NK-92 treated with Interleukin-12 subunit alpha and Interleukin-12 subunit beta, amount 100 ng/mL, for 24 hours (cell line): ENCODE results near the gene AKT1S1.
A peak's percentile ranks its signal among the peaks of the same experiment; 100 is the strongest.

Source experiments
- DNase-seq: peaks from one replicate; lab custom pipeline; 2025; lab: John Stamatoyannopoulos, UW

The AKT1S1 gene

GRCh38 chr19:49853852-49854377 is 23.2 kb downstream of the AKT1S1 start:
- DNase-seq, result no peak

GRCh38 chr19:49852631-49853126 is 24.5 kb downstream of the AKT1S1 start:
- no peak for DNase-seq

DNA sequence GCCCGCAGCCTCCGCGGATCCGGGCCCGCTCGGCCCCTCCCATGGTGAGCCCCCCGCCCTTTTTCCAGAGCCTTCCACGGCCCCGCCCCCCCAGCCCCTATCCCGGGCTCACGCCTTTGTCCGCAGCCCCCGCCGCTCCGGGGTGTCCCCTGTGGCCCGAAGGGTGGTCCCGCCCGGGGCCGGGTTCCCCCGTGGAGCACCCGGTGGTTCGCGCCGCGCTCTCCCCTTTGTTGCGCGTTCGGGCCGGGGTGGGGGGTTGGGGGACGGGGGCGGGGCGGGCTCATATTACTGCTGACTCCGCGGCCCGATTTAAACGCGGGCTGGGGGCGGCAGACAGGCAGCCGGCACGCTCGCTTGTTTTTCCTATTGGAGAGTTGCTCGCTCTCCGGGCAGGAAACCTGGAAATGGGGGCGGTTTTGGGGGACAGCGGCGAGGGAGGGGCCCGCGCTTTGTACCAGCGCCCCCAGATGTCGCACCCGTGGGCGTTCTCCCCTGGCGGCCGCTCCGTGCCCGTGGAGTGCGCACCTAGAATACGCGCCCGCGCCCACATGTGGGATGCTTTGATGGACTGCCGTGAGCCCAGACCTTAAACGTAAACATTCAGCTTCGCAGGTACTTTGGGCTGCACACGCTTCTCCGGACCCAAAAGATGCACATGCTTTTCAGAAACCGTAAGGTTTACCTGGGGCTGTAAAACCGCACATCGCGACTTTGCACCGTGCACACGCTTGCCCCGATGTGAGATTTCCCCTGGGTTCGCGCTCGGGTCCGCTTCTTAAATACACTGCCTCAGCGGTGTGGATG is 25.5 kb downstream of the AKT1S1 start:
- DNase-seq, result no peak

DNA sequence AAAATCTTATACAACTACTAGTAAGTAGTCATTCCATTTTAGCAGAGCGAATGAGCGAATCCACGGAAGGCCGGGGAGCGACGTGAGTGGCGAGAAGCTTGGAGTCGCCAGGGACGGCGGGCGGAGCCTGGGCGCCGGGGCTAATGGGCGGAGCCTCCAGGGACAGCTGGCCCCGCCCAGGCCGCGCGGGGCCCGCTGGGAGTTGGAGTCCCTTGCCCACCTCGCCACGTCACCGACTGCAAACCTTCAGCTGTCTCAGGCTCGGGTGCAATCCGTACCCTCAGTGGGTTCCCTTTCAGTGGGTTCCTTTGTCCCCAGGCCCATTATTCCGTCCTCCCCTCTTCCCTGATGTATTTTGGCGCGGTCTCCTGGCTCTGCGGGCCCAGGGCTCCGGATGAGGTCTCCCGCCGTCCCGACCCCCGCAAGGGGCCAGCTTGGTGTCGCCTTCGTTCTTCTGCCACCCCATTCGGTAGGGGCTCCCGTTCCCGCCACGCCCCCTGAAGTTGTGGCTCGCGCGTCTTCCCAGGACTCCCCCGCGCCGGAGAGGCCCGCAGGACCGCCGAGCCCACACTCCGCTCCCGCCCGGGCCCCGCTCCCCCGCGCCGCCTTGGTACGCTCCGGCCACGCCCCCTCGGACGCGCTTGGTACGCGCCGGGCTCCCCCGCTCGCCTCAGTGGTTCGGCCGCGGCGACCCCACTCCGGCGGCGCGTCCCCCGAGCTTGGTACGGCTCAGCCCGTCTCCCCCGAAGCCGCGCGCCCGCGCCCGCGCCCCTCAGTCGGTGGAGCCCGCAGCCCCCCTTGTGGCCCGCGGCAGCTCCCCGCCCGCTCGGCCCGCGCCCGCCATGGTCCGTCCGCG is 26.4 kb downstream of the AKT1S1 start, which contains the start of gene PTOV1:
Gene PTOV1, plus strand, starts transcription at position 673 of the 856 bp plus-strand sequence.
- DNase-seq, result peak; percentile 41

GRCh38 chr19:49850221-49850486 is 27.0 kb downstream of the AKT1S1 start:
- DNase-seq, result no peak

DNA sequence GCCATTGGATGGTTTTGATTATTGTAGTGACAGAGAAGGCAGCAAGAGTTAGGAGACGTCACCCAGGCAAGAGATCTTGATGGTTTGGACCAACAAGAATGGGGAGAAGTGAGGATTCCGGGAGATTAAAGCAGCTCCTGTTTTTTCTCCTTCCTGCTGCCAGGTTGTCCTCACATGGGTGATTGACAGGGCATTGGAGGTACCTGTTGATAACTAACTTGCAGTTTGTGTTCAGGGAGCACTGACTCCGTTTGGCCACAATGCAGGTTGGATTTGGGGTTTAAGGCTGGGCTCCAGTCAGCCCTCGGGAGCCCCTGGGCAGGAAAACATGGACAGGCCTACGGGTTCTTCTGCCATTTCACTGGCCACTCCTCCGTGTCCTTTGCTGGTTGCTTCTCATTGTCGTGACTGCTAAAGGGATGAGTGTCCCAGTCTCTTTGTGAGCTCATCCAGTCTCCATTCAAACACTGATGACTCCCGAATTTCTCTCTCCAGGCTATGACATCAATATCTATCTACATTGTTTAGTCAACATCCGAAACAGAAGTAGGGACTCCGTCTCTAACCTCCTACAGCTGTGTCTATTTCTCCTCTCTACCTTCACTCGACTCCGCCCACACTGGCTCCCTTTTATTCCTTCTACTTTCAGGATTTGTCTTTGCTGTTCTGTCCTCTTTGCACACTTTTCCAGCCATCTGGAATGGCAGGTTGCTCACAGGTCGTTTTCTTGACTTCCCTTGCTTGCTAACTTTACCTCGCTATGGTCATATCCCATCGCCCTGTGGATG is 27.5 kb downstream of the AKT1S1 start:
- no peak for DNase-seq

GRCh38 chr19:49848938-49849337 is 28.2 kb downstream of the AKT1S1 start:
- no peak for DNase-seq

DNA sequence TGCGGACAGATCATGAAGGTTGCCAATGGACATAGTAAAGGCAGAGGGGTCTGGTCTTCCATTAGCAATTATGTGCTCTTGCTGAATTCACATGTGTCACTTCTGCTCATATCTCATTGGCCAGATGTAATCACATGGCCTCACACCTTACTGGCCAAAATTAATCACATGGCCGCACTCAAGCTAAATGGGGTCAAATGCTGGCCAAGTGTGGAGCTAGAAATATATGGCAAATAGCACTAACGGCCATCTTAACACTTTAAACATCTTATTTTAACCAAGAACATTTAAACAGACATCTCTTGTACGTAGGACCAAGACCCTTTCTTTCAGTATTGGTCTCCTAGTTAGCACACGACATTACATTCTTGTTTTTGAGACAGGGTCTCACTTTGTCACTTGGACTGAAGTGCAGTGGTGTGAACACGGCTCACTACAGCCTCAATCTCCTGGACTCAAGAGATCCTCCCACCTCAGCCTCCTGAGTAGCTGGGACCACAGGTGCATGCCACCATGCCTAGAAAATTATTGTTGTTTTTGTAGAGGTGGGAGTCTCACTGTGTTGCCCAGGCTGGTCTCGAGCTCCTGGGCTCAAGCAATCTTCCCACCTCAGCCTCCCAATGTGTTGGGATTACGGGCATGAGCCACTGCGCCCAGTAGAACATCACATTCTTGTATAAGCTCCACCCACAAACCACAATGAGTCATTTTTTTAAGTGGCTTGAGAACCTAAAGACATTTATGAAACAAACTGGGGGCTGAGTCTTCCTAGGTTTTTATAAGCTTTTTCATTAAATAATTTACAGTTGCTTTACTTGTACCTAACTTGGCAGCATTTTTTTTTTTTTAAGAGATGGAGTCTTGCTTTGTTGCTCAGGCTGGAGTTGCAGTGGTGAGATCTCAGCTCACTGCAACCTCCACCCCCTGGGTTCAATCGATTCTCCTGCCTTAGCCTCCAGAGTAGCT is 29.1 kb downstream of the AKT1S1 start:
- no peak for DNase-seq

DNA sequence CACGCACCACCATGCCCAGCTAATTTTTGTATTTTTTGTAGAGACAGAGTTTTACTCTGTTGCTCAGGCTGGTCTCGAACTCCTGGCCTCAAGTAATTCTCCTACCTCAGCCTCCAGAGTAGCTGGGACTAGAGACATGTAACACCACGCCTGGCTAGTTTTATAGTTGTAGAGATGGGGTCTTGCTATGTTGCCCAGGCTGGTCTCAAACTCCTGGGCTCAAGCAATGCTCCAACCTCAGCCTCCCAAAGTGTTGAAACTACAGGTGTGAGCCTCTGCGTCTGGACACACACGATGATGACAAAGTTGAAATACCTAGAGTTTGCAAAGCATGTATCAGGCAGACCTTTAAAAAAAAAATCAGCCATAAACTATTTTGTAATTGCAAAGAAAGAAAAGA is 30.7 kb downstream of the AKT1S1 start:
- no peak for DNase-seq

- DNase-seq, result no peak
Observed at GRCh38 chr19:49845414-49845813, 31.7 kb downstream of the AKT1S1 start.

GRCh38 chr19:49844138-49845095 is 32.7 kb downstream of the AKT1S1 start:
- no peak for DNase-seq

GRCh38 chr19:49843265-49843664 is 33.9 kb downstream of the AKT1S1 start:
- DNase-seq, result no peak

GRCh38 chr19:49840736-49841249 is 36.4 kb downstream of the AKT1S1 start:
- DNase-seq, result no peak

- no peak for DNase-seq
Observed at GRCh38 chr19:49840321-49840720, 36.8 kb downstream of the AKT1S1 start.

- DNase-seq, result no peak
Observed at GRCh38 chr19:49839713-49840112, 37.4 kb downstream of the AKT1S1 start.

GRCh38 chr19:49838885-49839588 is 38.1 kb downstream of the AKT1S1 start:
- no peak for DNase-seq

DNA sequence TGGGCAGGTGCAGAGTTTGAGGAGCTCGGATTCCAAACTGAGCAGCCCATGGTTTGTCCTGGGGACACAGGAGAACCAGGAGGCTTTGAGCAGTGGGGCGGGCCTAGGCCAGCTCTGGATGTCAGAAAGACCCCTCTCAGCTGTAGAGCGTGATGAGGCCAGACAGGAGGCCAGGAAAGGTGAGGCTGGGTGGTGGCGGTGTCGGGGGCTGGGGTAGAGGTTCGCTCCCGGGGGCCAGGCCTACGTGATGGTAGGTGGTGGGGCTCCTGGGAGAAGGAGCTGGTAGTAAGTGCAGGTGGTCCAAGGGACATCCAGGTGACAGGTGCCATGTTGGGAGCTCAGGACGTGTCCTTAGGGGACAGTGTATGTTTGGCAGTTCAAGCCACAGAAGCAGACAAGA is 39.7 kb downstream of the AKT1S1 start:
- DNase-seq, result no peak

GRCh38 chr19:49837009-49837310 is 40.2 kb downstream of the AKT1S1 start:
- no peak for DNase-seq
